GM12875 (cell line): ENCODE measurements around the gene IGSF3.

Experiments
- H3K4me3 ChIP-seq: one replicate; pipeline ENCODE4 v1.5.1; 2011; ENCODE audit warnings: low read depth, low read length, control low read depth
- TF ChIP-seq, protein P1 (sequence below): IDR thresholded peaks from 2 replicates; pipeline ENCODE4 v1.5.1; 2011; ENCODE audit warnings: low read depth, mild to moderate bottlenecking, control low read depth, inconsistent platforms, low read length, moderate library complexity, borderline replicate concordance; ENCODE audit not compliant: insufficient read depth

Gene IGSF3

DNA sequence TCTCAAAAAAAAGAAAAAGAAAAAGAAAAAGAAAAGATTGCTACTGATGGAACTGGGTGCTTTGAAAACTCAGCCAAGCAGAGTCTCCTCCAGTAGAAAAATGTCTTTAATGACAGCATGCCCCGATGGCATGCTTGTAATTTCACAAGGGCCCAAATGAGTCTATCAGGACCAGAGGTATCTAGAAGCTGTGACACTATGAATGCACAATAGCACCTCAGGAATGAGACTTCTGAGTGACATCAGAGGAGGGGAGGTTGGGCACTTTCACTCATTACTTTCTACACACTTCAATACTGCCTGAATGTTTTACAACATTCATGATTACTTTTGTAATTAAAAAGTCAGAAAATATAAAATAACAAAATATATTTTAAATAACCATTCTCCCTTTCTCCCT, 81.6 kb downstream of the IGSF3 start:
- TF ChIP-seq, protein P1, sequence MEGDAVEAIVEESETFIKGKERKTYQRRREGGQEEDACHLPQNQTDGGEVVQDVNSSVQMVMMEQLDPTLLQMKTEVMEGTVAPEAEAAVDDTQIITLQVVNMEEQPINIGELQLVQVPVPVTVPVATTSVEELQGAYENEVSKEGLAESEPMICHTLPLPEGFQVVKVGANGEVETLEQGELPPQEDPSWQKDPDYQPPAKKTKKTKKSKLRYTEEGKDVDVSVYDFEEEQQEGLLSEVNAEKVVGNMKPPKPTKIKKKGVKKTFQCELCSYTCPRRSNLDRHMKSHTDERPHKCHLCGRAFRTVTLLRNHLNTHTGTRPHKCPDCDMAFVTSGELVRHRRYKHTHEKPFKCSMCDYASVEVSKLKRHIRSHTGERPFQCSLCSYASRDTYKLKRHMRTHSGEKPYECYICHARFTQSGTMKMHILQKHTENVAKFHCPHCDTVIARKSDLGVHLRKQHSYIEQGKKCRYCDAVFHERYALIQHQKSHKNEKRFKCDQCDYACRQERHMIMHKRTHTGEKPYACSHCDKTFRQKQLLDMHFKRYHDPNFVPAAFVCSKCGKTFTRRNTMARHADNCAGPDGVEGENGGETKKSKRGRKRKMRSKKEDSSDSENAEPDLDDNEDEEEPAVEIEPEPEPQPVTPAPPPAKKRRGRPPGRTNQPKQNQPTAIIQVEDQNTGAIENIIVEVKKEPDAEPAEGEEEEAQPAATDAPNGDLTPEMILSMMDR = no peak
- no peak overlapping the region for H3K4me3 ChIP-seq

DNA sequence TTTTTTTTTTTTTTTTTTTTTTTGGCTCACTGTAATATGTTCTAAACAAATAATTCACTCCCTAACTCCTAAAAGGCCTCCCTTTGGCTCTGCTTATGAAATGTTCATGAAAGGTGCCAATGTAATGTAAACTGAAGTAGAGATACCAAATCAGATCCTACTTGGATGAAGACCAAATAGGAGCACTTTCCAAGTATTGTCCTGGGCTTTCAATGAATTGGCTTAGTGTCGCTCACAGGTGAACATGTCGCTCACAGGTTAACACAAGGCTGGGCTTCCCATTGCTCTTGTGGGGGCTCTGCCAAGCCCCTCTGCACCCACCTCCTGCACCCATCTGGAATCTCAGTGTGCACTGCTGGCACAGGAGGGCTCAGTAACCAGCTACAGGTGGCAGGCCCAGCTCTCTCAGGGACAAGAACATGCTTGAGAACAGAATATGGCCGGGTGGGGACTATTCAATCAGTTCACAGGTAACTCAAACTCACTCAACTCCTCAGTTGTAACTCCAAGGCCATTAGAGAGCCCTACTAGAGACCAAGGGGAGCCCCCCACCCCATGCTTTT, 86.1 kb downstream of the IGSF3 start:
- TF ChIP-seq, protein P1 = no peak
- H3K4me3 ChIP-seq = no peak overlapping the region

DNA sequence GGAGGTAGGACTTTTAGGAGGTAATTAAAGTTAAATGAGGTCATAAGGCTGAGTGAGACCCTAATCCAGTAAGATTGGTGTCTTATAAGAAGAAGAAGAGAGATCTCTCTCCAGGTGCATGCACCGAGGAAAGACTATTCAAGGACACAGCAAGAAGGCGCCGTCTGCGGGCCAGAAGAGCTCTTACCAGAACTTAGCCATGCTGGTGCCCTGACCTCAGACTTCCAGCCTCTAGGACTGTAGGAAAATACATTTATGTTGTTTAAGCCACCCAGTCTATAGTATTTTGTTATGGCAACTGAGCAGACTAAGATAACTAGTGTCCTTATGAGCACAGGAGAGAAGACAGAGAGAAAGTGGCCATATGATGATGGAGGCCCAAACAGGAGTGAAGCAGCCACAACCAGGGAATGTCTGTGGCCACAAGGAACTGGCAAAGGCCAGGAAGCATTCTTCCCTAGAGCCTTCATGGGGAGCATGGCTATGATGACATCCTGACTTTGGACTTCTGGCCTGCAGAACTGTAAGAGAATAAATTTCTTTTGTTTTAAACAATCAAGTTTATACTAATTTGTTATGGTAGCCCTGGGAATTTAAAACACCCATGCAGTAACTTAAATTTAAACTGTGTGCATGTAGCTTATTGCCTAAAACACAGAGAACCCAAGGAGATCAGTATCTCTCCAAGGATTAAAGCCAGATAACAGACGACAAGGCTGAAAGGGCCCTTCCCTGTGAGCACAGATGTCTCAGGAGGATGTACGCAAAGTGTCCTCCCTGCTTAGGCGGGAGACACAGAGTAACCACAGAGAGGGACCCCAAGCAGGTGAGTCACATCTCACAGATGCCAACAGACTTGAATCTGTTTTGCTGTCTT, 86.8 kb downstream of the IGSF3 start:
- H3K4me3 ChIP-seq = no peak overlapping the region
- TF ChIP-seq, protein P1 = no peak

DNA sequence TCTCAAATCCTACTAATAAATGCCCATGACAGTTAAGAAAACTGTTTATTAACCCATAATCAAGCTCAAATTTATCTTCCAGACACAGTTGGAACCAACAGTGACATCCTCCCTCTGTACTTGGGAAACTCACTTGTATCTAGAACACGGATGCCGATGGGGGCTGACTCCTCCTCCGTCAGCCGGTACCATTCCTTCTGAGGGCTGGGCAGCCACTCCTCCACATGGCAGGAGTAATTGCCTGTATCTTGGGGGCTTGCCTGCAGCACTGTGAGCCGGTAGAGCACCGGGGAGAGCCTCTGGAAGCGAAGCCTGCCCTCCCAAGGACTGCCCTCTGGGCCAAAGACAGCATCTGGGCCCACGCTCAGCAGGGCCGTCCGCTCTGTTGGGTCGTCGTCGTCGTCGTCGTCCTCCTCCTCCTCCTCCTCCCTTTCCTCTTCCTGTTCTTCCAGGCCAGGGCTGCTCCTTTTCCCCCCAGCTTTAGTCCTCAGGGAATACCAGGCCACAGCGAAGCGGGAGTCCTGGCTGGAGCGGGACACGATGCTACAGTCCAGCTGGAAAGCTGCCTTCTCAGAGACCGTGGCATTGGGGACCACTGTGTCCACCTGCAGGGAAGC, 88.2 kb downstream of the IGSF3 start:
- TF ChIP-seq, protein P1 = no peak

DNA sequence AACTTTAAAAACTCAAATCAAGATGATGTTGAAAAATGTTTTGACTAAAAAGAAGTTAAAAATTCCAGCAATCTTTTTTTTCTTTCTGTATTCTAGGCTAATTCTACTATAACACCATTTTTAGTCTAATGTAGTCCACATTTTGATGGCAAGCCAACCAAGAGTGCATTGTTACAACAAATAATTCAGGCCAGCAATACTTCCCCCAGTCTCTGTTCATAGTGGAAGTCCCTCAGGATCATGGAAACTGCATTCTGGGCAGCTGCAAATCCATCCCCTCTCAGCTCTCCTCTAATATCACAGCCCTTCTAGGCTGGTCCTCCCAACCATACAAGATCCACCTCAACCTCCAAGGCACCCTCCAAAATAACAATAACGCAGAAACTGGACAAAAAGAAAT, 89.0 kb downstream of the IGSF3 start:
- TF ChIP-seq, protein P1 = no peak
- H3K4me3 ChIP-seq = no peak overlapping the region

More for the DNA sequence above, 88.2 kb downstream of the IGSF3 start:
- no peak overlapping the region for H3K4me3 ChIP-seq

DNA sequence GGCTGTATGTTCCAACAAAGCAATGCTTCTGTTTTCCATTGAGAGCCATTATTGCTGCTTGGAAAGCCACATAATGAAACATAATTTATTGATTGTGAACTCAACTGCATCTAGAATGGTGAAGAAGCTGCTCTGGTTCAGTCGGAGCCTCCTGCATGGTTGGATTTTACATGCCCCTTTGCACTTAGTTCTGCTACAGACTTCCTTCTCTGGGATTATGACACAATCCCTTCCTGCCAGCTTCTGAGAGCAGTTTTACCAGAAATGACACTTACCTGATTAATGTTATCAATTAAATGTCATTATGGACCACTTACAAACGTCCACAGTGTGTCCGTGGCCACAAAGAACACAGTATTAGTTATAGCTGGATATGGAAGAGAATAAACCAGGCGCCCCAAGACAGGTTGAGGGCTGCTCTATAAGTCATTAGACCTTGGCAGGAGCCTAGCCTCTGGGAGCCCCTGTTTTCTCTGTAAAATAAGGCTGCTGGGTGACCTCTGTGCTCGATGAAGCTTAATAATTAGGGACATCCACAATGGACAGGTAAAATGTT, 89.7 kb downstream of the IGSF3 start:
- TF ChIP-seq, protein P1 = no peak
- no peak overlapping the region for H3K4me3 ChIP-seq
